Left hindlimb (tissue), 1 donor: ENCODE results near the gene IFT20.
"Not testable (repeated sequence)": the region's sequence is repeated elsewhere in the genome, so short reads cannot be mapped to it uniquely, and the experiment has no call there.

Experiments used
- DNase-seq: peaks from one replicate; pipeline ENCODE4 v3.0.0-alpha.2; 2018

IFT20 gene

DNA sequence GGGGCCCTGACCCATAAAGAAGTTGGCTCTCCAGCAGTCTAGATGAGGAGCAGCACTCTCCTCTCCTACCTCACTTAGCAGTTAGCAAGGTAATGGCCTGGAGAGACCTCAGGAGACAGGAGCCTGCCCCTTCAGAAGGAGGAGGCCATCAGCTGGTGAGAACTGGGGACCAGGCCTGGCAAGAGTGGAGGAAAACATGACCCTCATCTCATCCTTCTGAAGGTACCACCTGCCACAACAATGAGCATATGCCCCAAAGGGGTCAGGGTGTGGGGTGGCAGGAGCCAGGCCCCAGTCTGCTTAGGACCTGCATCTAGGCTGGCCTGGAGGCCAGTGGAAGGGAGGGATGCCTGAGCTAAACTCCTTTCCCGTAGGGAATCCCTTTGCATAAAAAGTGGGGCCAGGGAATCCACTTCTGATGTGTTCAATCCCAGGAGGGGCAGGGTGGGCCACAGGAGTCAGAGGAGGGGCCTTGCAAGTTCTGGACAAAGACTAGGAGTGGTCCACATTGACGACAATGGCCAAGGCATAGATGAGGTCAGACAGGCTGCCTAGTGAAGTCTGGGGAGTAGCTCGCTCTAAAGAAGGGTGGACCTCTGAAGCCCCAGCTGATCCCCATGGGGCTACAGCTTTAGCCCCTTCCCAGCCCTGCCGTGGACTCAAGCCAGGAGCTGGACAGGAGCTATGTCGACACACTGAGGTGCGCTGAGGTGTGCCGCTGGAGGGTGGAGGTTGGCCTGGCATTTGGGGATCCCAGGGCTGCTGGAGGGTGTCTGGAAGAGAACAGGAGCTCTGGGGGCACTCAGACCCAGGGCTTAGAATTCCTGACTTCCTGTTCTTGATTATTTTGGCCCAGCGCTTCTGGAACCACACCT is 28.7 kb upstream of the IFT20 start:
- no peak for DNase-seq

DNA sequence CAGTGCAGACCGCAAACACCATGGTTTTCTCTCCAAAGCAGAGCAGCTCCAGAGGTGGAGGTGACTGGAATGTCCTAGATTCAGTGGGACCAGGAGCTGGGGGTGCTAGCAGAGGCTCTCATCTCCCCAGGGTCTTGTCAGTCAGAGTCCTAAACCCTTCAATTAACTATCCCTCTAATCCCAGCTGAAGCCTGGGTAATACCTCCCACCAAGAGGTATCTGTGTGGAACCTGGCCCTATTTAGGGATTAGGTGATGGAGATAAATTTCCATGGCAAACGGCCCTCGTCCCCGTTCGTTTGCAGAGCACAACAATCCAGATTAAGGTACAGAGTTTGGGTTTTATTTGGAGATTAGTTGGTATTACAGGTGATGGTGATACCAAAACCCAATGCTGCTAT is 27.9 kb upstream of the IFT20 start:
- DNase-seq: no peak

DNA sequence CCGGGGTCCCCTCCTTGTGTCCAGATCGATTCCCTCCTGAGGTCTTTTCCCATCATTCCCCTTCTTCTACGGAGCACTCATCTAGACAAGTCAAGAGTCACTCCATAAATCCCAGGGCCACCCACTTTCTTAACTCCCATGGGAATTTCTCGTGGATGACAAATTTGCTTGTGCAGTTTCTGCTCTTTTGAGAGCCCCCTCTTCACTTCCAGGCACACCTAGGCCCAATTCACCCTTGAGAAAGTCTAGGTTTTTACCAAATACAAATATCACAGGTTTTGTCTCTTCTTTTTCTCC is 22.6 kb upstream of the IFT20 start:
- DNase-seq: no peak

DNA sequence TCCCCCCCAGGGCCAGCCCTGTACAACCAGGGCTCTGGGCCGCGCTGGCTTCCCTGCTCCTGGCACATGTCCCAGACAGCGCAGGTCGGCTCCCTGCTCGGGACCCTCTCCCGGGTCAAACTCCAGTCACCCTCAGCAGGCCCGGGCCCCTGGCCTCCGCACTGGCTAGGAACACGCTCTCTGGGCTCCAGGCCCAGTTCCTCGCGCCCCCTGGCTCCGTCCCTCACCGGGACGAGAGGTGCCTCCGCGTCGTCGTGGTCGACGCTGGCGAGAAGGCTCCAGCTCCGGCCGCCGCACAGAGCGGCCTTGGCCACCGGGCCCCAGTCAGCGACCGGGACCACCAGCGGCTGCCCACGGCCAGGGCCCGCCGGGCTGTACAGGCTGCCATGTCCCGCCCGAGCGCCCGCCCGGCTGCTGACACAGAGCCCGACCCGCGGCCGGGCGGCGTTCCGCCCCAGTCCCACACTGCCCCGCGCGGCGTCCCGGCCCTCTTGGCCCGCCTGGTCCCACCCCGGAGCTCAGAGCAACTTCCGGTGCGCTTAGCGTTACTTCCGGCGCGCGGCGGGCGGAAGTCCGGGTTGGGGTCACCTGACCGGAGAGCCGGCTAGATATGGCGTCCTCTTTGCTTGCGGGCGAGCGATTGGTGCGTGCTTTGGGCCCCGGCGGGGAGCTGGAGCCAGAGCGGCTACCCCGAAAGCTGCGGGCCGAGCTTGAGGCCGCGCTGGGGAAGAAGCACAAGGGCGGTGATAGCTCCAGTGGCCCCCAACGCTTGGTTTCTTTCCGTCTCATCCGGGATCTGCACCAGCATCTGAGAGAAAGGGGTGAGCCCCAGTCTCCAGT is 22.0 kb upstream of the IFT20 start, which contains the start of gene POLDIP2:
Gene POLDIP2 (minus strand): TSS at position 467 of the 840 bp plus-strand sequence. CDS start 79 bp downstream, at position 388.
- DNase-seq: peak; percentile 97

DNA sequence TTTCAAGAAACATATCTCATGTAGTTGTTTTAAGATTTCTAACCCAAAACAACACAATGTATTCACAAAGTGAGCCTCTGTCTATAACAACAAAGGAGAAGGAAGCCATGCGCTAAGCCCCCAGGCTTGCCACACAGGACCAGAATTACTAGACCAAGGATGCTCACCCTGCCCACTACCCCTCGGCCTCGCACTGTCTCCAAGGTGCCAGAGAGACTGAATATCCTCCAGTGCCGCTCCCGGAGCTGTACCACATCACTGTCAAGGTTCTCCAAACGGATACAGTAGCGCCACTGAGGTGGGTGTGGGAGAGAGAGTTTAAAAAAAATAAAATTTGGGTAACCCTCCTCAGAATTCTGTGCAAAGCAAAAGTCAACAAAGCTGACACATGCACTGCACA is 15.0 kb upstream of the IFT20 start:
- no peak for DNase-seq

DNA sequence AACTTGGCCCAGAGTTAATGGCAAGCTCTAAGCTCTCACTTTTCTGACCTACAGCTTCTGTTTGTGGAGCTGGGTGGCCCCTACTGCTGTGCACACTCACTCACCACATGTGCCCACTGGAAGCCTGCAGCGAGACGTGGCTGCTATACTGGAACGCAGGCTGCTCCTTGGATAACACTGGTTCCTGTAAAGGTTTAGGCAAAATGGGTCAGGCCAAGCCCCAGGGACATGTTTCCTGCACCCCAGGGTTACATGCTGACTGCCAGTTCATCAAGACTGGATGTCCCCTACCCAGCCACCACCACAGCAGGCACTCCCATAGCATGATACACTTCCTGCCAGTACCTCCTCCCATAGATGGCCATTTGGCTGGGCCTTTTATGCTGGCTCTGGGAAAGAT is 13.7 kb upstream of the IFT20 start:
- DNase-seq: no peak

DNA sequence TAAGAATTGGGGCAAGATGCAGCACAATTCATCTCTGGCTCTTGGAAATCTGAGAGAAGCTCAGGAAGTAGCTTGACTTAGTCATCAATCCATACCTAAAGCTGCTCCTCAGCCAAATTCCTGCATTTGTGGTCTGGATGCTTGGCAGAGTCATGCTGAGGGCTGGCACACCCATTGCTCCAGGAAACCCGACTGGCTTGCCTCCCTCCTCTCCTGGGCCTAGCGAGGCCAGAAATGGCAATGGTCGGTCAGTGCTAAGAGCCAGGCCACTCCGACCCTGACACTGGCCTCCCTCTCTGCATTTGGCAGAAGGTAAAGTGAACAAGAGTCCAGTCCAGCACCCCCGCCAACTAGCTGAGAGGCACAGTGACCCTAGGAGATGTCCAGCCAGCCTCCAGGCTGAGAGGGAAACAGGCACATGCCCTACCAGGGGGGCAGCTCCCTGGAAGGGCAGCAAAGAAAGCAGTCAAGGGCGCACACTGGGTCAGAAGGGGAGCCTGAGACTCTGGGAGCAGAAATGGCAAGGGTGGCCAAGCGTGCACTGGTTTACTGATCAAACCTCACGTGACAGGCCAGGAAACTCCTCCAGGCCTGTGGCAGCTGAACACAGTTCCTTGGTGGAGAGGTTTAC is 12.1 kb upstream of the IFT20 start:
- DNase-seq: no peak

DNA sequence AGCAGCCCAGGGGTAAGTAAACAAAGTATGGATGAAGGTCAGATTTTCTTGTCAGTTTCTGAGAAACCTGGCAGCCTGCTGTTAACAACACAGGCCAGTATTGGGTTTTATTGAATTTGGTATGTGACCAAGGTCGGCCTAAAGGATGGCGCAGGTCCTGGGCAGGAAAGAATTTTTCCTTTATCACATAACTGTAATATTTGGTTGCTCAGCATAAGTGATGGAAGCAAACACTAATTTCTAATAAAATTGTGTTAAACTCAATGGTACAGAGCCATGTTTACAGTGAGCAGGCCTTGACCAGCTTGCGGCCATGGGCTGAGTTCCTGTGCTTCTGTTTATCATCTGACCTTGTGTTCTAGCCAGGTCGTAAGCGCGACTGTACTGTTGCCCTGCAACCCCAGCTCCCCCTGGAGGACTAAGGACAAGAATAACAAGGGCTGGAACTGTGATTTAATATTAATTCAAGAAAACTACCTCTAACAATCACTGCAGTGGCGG is 11.5 kb upstream of the IFT20 start:
- no peak for DNase-seq

DNA sequence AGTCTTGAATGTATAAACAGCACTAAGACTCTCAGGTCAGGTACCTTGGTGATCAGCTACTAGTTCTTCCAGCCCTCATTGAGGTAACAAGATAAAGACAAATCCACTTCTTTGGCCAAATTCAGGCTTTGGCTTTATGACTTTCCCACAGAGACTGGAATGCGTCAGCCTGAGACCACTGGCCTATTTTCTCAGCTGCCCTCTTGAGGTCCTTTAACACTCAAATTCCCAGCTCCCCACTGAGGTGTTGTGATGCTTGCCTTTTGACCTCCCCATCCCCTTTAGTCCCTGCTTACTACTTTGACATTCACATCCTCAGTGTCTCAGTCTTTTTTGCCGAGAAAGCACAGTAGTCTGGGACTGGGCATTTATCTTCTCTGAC is 10.9 kb upstream of the IFT20 start:
- no peak for DNase-seq

DNA sequence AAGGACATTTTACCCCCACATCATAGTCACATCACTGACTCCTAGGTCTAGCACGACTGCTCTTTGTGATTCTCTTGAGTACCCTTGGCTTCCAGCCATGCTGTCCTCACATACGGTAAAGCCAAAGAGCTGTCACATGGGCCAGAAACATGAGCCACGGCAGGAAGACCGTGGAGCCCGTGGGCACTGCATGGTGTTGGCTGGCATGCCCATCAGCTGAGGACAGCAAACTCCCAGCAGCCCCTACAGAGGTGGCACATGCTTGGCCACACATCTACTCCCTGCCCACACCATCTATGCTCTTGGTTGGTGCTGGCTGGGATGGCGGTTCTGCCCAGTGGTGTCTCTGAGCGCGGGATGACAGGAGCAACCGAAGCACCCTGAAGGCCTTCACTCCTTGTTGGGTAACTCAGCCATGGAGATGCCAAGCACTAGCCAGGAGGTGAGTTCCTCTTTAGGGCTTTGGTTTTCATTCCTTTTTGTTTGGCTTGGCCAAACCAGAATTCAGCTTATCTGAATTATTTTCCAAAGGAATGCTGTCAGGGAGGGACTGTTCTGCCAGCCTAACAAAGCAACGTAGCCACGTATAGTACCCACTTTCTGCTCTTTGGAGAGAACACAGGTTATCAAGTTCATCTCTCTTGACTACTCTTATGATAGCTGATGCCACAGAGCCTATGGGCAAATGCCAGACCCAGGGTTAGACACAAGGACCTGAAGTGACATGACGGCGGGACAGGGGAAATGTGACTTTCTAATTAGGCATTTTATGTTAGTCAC is 10.3 kb upstream of the IFT20 start:
- DNase-seq: no peak

DNA sequence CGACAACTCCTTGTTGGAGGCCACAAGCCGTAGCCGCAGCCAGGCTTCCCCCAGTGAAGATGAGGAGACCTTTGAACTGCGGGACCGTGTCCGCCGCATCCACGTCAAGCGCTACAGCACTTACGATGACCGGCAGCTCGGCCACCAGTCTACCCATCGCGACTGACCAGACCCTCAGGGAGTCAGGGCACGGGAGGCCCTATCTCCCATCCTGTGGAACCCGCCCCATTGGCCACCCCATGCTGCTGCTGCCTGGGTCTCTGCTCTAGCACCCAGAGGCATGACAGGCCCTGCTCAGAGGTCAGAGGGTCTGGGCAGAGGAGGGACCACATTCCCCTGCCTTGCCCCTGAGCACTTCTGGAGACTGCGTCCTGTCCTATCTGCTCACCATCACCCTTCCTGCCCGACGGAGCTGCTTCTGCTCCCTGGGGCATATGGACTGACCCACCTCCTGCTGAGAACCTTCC is 9.2 kb upstream of the IFT20 start:
- no peak for DNase-seq

DNA sequence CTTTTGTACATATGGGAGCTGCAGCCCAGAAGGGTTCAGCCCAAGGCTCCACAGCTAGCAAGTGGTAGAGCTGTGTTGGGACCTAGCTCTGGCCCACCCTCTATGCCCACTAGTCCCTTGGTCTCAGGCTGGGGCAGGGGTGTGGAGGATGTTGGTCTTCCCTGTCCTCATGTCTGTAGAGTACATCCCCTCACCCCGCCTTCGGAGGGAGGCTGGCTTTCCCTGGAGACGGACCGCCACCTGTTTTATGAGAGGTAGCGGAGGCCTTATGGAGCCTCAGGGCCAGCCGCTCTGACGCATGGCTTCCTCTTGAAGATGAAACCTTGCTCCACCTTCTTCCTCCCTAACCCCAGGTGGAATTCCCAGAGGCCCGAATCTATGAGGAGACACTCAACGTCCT is 8.7 kb upstream of the IFT20 start:
- DNase-seq: no peak

DNA sequence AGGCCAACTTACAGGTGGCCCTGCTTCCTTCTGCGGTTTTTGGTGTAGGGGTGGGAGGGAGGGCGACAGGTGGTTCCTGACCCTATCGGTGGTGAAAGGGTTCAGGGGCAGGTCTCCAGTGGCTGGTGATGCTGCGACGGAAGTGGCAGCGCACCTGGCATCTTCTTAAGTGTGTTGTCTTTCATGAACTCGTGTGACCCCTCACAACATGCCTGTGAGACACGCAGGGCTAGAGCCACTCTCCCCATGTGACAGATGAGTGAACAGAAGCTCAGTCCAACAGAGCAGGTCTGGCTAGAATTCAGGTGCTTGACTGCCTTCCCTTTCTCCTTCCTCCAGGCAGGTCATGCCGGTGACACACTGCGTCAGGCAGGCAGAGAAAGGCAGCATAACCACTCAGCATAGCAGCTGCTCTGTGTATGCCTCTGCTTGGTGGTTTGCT is 8.2 kb upstream of the IFT20 start:
- DNase-seq: no peak

DNA sequence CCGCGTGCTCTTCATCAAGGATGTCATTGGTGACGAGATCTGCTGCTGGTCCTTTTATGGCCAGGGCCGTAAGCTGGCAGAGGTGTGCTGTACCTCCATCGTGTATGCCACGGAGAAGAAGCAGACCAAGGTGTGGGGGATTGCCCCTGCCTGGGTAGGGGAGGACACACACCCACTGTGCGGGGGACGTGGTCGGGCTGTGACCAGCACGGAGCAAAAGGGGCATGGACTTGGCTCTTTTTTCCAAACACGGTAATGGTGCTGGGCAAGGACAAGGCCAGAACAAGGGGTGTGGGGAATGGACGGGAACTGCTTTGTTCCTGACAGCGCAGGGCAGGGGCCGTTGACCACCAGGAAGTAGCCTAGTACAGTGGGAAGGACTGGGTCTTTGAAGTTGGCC is 7.0 kb upstream of the IFT20 start:
- no peak for DNase-seq

DNA sequence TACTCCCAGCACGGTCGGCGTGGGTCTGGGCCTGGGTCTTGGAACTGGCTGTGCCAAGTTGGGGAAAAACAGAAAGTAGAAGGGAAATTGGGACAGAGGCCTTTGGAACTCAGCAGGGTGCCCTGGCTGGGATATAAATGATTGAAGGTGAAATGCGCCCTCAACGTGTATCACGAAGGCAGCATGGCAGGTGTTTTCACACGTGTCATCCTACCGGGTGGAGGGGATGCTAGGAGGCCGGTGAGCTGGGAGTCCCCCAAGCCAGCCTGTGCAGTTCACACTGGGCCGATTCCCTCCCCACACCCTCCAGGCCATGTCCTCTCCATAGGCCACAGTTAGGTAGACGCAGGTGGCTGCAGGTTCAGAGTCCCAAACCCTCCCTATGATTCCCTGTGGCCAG is 6.2 kb upstream of the IFT20 start:
- no peak for DNase-seq

DNA sequence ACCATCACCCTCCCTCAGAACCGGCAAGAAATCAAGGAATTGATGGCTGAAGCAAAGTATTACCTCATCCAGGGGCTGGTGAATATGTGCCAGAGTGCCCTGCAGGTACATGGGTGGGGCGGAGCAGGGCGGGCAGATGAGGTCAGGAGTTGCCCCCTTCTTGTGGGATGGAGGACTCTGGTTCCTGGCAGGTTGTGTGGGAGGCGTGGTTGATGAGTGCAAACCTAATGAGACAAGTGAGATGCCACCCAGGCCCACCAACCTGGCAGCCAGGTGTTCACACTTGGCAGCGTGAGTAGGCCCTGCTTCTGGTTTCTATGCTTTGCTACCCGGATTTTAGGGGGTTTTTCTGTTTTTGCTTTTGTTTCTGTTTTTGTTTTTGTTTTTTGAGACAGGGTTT is 5.1 kb upstream of the IFT20 start:
- no peak for DNase-seq

DNA sequence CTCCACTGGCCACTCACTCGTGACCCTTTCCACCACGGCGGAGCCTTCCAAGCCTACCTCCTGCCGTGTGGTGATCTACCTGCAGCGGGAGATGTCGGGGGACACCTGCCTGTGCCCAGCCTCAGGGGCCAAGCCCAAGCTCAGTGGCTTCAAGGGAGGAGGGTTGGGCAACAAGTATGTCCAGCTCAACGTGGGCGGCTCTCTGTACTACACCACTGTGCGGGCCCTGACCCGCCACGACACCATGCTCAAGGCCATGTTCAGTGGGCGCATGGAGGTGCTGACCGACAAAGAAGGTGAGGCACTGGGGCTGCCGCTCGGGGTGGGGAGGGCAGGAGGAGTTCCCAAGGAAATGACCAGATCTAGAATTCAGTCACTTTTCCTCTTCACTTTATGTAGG is 4.2 kb upstream of the IFT20 start:
- DNase-seq: no peak

DNA sequence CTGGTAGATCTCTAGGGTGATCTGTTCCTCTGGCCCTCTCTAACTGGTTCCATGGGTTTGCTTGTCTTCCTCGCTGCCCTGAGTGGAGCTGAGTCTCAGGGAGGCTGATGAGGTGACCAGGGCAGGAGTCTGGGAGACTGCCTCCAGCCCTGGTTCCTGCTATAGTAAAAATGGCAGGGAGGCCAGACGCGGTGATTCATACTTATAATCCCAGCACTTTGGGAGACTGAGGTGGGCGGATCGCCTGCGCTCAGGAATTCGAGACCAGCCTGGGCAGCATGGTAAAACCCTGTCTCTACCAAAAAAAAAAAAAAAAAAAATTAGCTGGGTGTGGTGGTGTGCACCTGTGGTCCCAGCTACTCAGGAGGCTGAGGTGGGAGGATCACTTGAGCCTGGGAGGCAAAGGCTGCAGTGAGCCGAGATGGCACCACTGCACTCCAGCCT is 3.5 kb upstream of the IFT20 start:
- DNase-seq: not testable (repeated sequence)

DNA sequence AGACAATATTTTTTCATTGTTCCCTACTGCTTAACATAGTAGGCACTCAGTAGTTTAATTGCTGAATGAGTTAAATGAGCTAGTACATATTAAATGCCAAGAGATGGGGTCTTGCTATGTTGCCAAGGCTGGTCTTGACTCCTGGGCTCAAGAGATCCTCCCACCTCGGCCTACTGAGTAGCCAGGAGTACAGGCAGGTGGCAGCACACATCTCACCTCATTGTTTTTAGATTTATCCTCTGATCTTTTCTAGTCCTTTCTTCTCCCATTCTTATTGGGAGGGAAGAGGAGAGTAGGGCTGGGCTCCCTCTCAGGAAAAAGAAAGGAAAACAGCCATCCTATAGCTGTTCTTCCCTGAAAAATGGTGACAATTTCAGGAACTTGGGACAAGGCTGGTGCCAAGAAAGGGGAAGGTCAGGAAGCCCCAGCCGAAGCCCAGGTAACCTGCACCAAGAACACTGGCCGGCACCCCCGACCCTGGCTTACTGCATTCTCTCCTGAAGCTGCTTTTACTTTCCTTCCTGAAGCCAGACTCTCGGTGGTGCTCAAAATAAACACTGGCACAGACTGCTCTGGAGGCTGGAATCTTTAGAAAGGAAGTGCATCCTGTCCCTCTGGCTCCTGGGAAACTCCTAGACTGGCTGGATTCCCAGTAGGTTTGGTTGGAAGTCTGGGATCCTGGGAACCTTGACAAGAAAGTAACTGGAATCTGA is 2.9 kb upstream of the IFT20 start:
- no peak for DNase-seq

DNA sequence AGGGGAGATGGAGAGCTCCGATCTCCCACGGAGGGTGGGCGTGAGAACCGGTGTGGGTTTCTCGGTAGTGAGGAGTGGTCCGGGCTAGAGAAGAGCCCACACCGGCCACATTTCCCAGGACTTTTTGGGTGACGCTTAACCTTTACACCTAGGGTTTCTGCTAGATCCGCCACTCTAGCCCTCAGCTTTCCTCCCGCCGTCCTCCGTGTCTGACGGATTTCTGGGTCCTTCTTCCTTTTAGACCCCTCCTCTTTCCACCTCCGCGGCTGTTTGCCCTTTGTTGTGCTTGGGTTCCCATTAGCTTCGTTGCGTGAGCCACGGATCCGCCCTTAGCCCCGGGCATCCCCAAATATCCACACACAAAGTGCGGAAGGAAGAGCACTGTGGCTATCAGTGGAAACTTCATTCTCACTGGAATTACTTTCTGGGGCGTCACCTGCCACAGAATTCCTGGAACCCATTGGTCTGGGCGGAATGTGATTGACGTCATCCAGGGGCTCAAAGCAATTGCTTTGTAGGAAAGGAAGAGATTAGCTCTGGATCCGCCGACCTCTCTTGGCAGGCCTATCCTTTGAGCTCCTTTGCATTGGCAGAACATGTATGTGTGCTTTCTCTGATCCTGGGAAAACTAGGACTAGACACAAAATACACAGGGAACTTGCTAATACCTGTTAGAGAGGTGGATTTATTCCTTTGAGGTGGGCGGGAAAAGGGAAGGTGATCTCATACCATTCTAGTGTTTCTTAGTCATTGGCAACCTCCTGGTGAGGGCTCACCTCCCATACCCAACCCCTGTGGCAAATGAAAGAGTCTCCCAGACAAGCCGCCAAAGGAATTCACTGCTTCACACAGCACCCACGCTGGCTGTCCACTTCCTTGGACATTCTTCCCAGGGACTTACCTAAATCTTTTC is 943 bp upstream of the IFT20 start:
- DNase-seq: peak; percentile 78
